ENCODE results near the gene BPIFB2.

The BPIFB2 gene

GRCh38 chr20:33072362-33072761, 64.9 kb downstream of the BPIFB2 start:
- H3K9me3 ChIP-seq (ENCODE audit: control insufficient read depth, low read length): no peaks in the 10 kb centered on the region
- H3K9ac ChIP-seq: no peak overlapping the region
- H3K4me1 ChIP-seq: no peaks in the 10 kb centered on the region
- H3K4me3 ChIP-seq (ENCODE audit: low read depth, low read length): no peak overlapping the region
- no peak overlapping the region for H3K4me2 ChIP-seq (ENCODE audit: low read length)
- H3K36me3 ChIP-seq (ENCODE audit: control insufficient read depth, insufficient read depth, low read length): no peaks in the 10 kb centered on the region
- no peak overlapping the region for H3K27ac ChIP-seq
- TF ChIP-seq CTCF (IDR thresholded peaks at IDR 0.05): no peak
- H2AFZ ChIP-seq: no peak overlapping the region
- H3K79me2 ChIP-seq: no peaks in the 10 kb centered on the region
- H3K27me3 ChIP-seq (ENCODE audit: control insufficient read depth, insufficient read depth, low read length): no peaks in the 10 kb centered on the region

GRCh38 chr20:33072813-33073212, 65.3 kb downstream of the BPIFB2 start:
- Histone ChIP-seq H3K9ac (no peak overlapping the region), H3K27me3 (ENCODE audit: control insufficient read depth, insufficient read depth, low read length) (no peaks in the 10 kb centered on the region), H3K9me3 (ENCODE audit: control insufficient read depth, low read length) (no peaks in the 10 kb centered on the region), H3K36me3 (ENCODE audit: control insufficient read depth, insufficient read depth, low read length) (no peaks in the 10 kb centered on the region), H3K4me2 (ENCODE audit: low read length) (no peak overlapping the region), H3K4me3 (ENCODE audit: low read depth, low read length) (no peak overlapping the region), H3K4me1 (no peaks in the 10 kb centered on the region), H3K27ac (no peak overlapping the region), H3K79me2 (no peaks in the 10 kb centered on the region), H2AFZ (no peak overlapping the region)
- no peak for TF ChIP-seq CTCF (IDR thresholded peaks at IDR 0.05)
